IMR-90 (cell line): ENCODE measurements around the gene MAP1LC3B2. TPM values are rescaled to one million over a fixed set of nuclear protein-coding genes. Genes with fewer than 3 reads are reported as not detected.

ENCODE experiments used
- ATAC-seq: fragments of 200-7000 bp; cut with Tn5 transposase; 2 replicates; pipeline ENCODE4 v1.9.1; 2020; ENCODE audit warnings: low read depth, mild to moderate bottlenecking, moderate library complexity
- BruUV-seq: library from RNA; stranded (reverse); fragments of 400-500 nt; replicated peaks from 2 replicates; lab custom pipeline; 2021; lab: Mats Ljungman, UMichigan
- CTCF ChIA-PET: fragments of 300-600 bp; formaldehyde crosslinking; extraction: SDS; loops from one replicate; lab custom pipeline; 2021; ENCODE audit warnings: antibody characterized with exemption; lab: Yijun Ruan, JAX
- POLR2A ChIA-PET: fragments of 300-600 bp; sonication (Branson Sonifier 250); formaldehyde crosslinking; loops from one replicate; lab custom pipeline; 2022; ENCODE audit warnings: antibody characterized with exemption; ENCODE audit not compliant: unreplicated experiment; lab: Charles Lee
- DNase-seq: peaks from one replicate; pipeline ENCODE4 v3.0.0; 2013
- H2AFZ ChIP-seq: replicated peaks from 2 replicates; pipeline ENCODE3; 2013; ENCODE audit warnings: low read length, mild to moderate bottlenecking; ENCODE audit not compliant: poor library complexity
- H2AK5ac ChIP-seq: 2 replicates; pipeline ENCODE4 v1.6.1; 2013; ENCODE audit warnings: low read depth, low read length, inconsistent platforms
- H2AK9ac ChIP-seq: replicated peaks from 2 replicates; pipeline ENCODE3; 2013; ENCODE audit warnings: mild to moderate bottlenecking, low read depth, low read length, moderate library complexity; ENCODE audit not compliant: poor library complexity
- H2BK120ac ChIP-seq: 2 replicates; pipeline ENCODE4 v1.6.1; 2013; ENCODE audit warnings: low read depth, low read length, inconsistent platforms
- H2BK15ac ChIP-seq: 3 replicates; pipeline ENCODE4 v1.6.1; 2013; ENCODE audit warnings: low read depth, low read length, inconsistent platforms
- H2BK20ac ChIP-seq: 2 replicates; pipeline ENCODE4 v1.6.1; 2013; ENCODE audit warnings: low read depth, mild to moderate bottlenecking, inconsistent platforms, low read length, moderate library complexity
- H2BK5ac ChIP-seq: 2 replicates; pipeline ENCODE4 v1.6.1; 2013; ENCODE audit warnings: mild to moderate bottlenecking, low read depth, low read length, inconsistent platforms; ENCODE audit not compliant: poor library complexity, severe bottlenecking
- H3K14ac ChIP-seq: replicated peaks from 2 replicates; pipeline ENCODE4 v1.6.1; 2013; ENCODE audit warnings: low read depth, low read length, inconsistent platforms
- H3K18ac ChIP-seq: 2 replicates; pipeline ENCODE4 v1.6.1; 2013; ENCODE audit warnings: low read depth, low read length, control low read depth
- H3K23ac ChIP-seq: 2 replicates; pipeline ENCODE4 v1.6.1; 2013; ENCODE audit warnings: low read depth, low read length, inconsistent platforms
- H3K27ac ChIP-seq: 2 replicates; pipeline ENCODE4 v1.5.1; 2013; ENCODE audit warnings: mild to moderate bottlenecking, control low read depth, low read length; ENCODE audit not compliant: insufficient read depth
- H3K27me3 ChIP-seq: 2 replicates; pipeline ENCODE4 v1.6.1; 2013; ENCODE audit warnings: low read length; ENCODE audit not compliant: control insufficient read depth, insufficient read depth
- H3K36me3 ChIP-seq: 2 replicates; pipeline ENCODE4 v1.6.1; 2013; ENCODE audit warnings: low read length, mixed read lengths; ENCODE audit not compliant: control insufficient read depth, insufficient read depth
- H3K4ac ChIP-seq: 2 replicates; pipeline ENCODE4 v1.6.1; 2013; ENCODE audit warnings: low read depth, low read length, inconsistent platforms
- H3K4me1 ChIP-seq: 2 replicates; pipeline ENCODE4 v1.6.1; 2013; ENCODE audit warnings: low read length, mixed read lengths; ENCODE audit not compliant: control insufficient read depth, insufficient read depth
- H3K4me2 ChIP-seq: 2 replicates; pipeline ENCODE4 v1.6.1; 2013; ENCODE audit warnings: low read depth, mild to moderate bottlenecking, control low read depth, low read length, moderate library complexity
- H3K4me3 ChIP-seq: 2 replicates; pipeline ENCODE4 v1.5.1; 2013; ENCODE audit warnings: low read depth, mild to moderate bottlenecking, control low read depth, low read length, moderate library complexity; ENCODE audit not compliant: insufficient read depth
- H3K56ac ChIP-seq: 2 replicates; pipeline ENCODE4 v1.6.1; 2013; ENCODE audit warnings: low read length, inconsistent platforms; ENCODE audit not compliant: insufficient read depth; ENCODE audit errors: extremely low read depth
- H3K79me1 ChIP-seq, 2 experiments: 2 replicates each; pipeline ENCODE4 v1.6.1; 2013; ENCODE audit warnings: low read length in 2 of 2, inconsistent platforms in 1 of 2, low read depth in 1 of 2
- H3K9ac ChIP-seq: 2 replicates; pipeline ENCODE4 v1.6.1; 2013; ENCODE audit warnings: low read depth, low read length, control low read depth
- H3K9me1 ChIP-seq: 2 replicates; pipeline ENCODE4 v1.6.1; 2013; ENCODE audit warnings: low read length, inconsistent platforms; ENCODE audit not compliant: insufficient read depth
- H3K9me3 ChIP-seq: 2 replicates; pipeline ENCODE4 v1.6.1; 2013; ENCODE audit warnings: low read length; ENCODE audit not compliant: control insufficient read depth, insufficient read depth
- H4K20me1 ChIP-seq: 2 replicates; pipeline ENCODE4 v1.6.1; 2013; ENCODE audit warnings: low read length, inconsistent platforms; ENCODE audit not compliant: insufficient read depth
- H4K5ac ChIP-seq: 2 replicates; pipeline ENCODE4 v1.6.1; 2013; ENCODE audit warnings: mild to moderate bottlenecking, low read depth, low read length, control low read depth
- H4K8ac ChIP-seq, 2 experiments: 2 replicates each; pipeline ENCODE4 v1.6.1; 2013; ENCODE audit warnings: low read depth in 2 of 2, low read length in 2 of 2, control low read depth in 1 of 2, inconsistent platforms in 1 of 2
- H4K91ac ChIP-seq: 2 replicates; pipeline ENCODE4 v1.6.1; 2013; ENCODE audit warnings: low read depth, low read length, inconsistent platforms; ENCODE audit not compliant: insufficient read depth
- CHD1 ChIP-seq: IDR thresholded peaks from 2 replicates; pipeline ENCODE4 v1.6.1; 2012; ENCODE audit warnings: low read depth, low read length, improper control_type of control experiment
- NFE2L2 ChIP-seq: fragments of 150-350 bp; IDR thresholded peaks from 2 replicates; pipeline ENCODE4 v1.6.1; 2016; ENCODE audit warnings: low read depth, mild to moderate bottlenecking, low read length
- RFX5 ChIP-seq: IDR thresholded peaks from 2 replicates; pipeline ENCODE4 v1.8.0; 2012; ENCODE audit warnings: low read depth, mild to moderate bottlenecking, low read length, moderate library complexity
- SMC3 ChIP-seq: fragments of 150-350 bp; IDR thresholded peaks from 2 replicates; pipeline ENCODE4 v1.6.1; 2016; ENCODE audit warnings: low read depth, mild to moderate bottlenecking, antibody characterized with exemption, low read length, moderate library complexity
- WGBS, 2 experiments: methylation state at CpG; one replicate each; pipeline versions ENCODE4 v1.1.5 to v1.1.7; 2013; ENCODE audit warnings: missing lambda C conversion rate in 2 of 2; ENCODE audit not compliant: insufficient read length in 1 of 2; ENCODE audit errors: extremely low coverage in 2 of 2; 5-methylcytosine and 5-hydroxymethylcytosine counted together
- dilution Hi-C: fragments of 300-500 bp; cut with HindIII; formaldehyde crosslinking; loops from one replicate; pipeline ENCODE4 v1.14.3; 2018; ENCODE audit warnings: low sequenced_read_pairs; ENCODE audit not compliant: unreplicated experiment
- in situ Hi-C: fragments of 300-500 bp; cut with MboI; formaldehyde crosslinking; loops from 3 replicates; pipeline ENCODE4 v1.14.3; 2019; ENCODE audit warnings: low sequenced_read_pairs, inconsistent platforms, mixed read lengths
- intact Hi-C: fragments of 100-400 bp; cut with micrococcal nuclease; formaldehyde crosslinking; loops from 2 replicates; pipeline ENCODE4 v1.10.0; 2022
- polyA plus RNA-seq, 3 experiments: library from polyadenylated mRNA; depleted of rRNA; stranded (reverse); fragments of >200 nt; gene quantifications; 2 replicates each; pipeline ENCODE4 v1.2.3, GENCODE V29; 2012; ENCODE audit warnings: low replicate concordance in 1 of 3
- total RNA-seq: library from RNA; depleted of rRNA; stranded (reverse); fragments of >200 nt; gene quantifications from 2 replicates; pipeline ENCODE4 v1.2.3, GENCODE V29; 2012
- TF ChIP-seq, protein P1 (sequence below): fragments of 150-350 bp; IDR thresholded peaks from 2 replicates; pipeline ENCODE4 v1.6.1; 2016; ENCODE audit warnings: low read depth, mild to moderate bottlenecking, low read length, moderate library complexity, borderline replicate concordance
- TF ChIP-seq, protein P2 (sequence below): conservative IDR thresholded peaks from 2 replicates; pipeline ENCODE4 v1.5.1; 2012; ENCODE audit warnings: mild to moderate bottlenecking, low read depth, low read length, improper control_type of control experiment

The MAP1LC3B2 gene
- total and polyA plus RNA-seq, 2 of the 4 experiments (the other 2 are of a cell fraction): 1.4 TPM; not detected in 1

DNA sequence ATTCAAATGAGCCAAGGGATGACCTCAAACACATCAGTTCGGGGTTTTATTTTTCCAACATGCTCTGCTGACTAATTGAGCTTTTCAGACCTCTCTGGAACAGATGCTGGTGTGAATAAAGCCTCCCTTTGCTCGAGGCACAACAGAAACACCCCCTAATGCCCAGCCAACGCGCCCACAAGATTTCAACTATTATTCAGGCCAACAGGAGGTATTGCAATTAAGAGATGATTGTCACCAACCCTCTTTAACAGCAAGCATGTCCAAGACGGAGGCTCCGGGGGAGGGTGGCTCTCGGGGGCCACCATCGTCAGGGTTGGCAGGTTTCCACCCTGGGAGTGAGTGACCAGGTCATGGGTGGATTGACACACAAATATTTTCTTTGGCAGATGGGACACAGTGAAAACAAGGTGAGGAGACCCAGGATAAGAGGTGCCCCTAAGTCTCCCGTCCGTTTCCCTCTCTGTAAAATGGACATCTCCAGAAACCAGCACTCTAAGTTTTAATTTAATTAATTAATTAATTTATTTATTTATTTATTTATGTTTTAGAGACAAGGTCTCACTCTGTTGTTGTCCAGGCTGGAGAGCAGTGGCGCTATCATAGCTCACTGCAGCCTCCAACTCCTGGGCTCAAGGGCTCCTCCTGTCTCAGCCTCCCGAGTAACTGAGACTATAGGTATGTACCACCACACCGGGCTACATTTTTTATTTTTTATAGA lies 56.1 kb downstream of the MAP1LC3B2 start:
- intact Hi-C loops: no loop called here
- Histone ChIP-seq H2AFZ (no peak overlapping the region), H4K8ac (no peak overlapping the region), H4K5ac (no peak overlapping the region), H4K91ac (no peak overlapping the region), H3K9ac (no peak overlapping the region), H2BK15ac (no peak overlapping the region), H3K9me1 (no peaks in the 10 kb centered on the region), H3K27ac (no peak overlapping the region), H2AK9ac (no peak overlapping the region), H3K4me1 (no peaks in the 10 kb centered on the region), H3K4ac (no peak overlapping the region), H2AK5ac (no peak overlapping the region), H3K14ac (no peak overlapping the region), H3K27me3 (peaks cover 13% of the 10 kb centered on the region), H2BK5ac (no peak overlapping the region), H3K9me3 (peaks cover 4% of the 10 kb centered on the region; the same call in 1 of the 2 replicates), H3K18ac (no peak overlapping the region), H3K4me2 (no peak overlapping the region), H3K56ac (no peak overlapping the region), H3K79me1 (no peaks in the 10 kb centered on the region), H3K4me3 (no peak overlapping the region), H3K23ac (no peak overlapping the region), H4K20me1 (no peaks in the 10 kb centered on the region), H2BK20ac (no peak overlapping the region), H2BK120ac (no peak overlapping the region), H3K36me3 (no peaks in the 10 kb centered on the region)
- ATAC-seq: no peak
- dilution Hi-C loops: no loop called here
- WGBS, 2 experiments: no CpG with 5 or more reads among the region's 13 CpGs
- POLR2A ChIA-PET: no interaction called here
- CTCF ChIA-PET: interaction anchor here (0.7 kb wide), 1 partner anchor 9 kb away, joined by 3 read pairs; no protein-coding TSS in a partner anchor
- TF ChIP-seq, protein P1, sequence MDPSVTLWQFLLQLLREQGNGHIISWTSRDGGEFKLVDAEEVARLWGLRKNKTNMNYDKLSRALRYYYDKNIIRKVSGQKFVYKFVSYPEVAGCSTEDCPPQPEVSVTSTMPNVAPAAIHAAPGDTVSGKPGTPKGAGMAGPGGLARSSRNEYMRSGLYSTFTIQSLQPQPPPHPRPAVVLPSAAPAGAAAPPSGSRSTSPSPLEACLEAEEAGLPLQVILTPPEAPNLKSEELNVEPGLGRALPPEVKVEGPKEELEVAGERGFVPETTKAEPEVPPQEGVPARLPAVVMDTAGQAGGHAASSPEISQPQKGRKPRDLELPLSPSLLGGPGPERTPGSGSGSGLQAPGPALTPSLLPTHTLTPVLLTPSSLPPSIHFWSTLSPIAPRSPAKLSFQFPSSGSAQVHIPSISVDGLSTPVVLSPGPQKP: no peak
- TF ChIP-seq NFE2L2 (no peak), RFX5 (no peak), SMC3 (no peak), CHD1 (no peak)
- TF ChIP-seq, protein P2, sequence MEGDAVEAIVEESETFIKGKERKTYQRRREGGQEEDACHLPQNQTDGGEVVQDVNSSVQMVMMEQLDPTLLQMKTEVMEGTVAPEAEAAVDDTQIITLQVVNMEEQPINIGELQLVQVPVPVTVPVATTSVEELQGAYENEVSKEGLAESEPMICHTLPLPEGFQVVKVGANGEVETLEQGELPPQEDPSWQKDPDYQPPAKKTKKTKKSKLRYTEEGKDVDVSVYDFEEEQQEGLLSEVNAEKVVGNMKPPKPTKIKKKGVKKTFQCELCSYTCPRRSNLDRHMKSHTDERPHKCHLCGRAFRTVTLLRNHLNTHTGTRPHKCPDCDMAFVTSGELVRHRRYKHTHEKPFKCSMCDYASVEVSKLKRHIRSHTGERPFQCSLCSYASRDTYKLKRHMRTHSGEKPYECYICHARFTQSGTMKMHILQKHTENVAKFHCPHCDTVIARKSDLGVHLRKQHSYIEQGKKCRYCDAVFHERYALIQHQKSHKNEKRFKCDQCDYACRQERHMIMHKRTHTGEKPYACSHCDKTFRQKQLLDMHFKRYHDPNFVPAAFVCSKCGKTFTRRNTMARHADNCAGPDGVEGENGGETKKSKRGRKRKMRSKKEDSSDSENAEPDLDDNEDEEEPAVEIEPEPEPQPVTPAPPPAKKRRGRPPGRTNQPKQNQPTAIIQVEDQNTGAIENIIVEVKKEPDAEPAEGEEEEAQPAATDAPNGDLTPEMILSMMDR: no peak
- in situ Hi-C loops: no loop called here
- no TSS peak for BruUV-seq
- DNase-seq: no peak
